Gastroesophageal sphincter (tissue), 3 donors: ENCODE measurements around the gene SAMD4A.

ENCODE experiments used
- EP300 ChIP-seq: sonication (generic); formaldehyde crosslinking; IDR thresholded peaks from one replicate; pipeline ENCODE4 v1.6.1; 2017; ENCODE audit warnings: antibody characterized with exemption, mild to moderate bottlenecking
- POLR2A ChIP-seq, 2 donors: fragments of 450-650 bp; IDR thresholded peaks; one replicate each; pipeline ENCODE4 v1.6.1; 2017; ENCODE audit warnings: antibody characterized with exemption in 2 of 2, mild to moderate bottlenecking in 2 of 2, moderate library complexity in 1 of 2
- POLR2AphosphoS5 ChIP-seq: sonication (generic); formaldehyde crosslinking; IDR thresholded peaks from one replicate; pipeline ENCODE4 v1.6.1; 2017; ENCODE audit warnings: antibody characterized with exemption
- TF ChIP-seq, protein P1 (sequence below), 4 experiments: fragments of 200-600 bp in 2 of 4; fragments of 450-650 bp in 2 of 4; sonication (generic) in 1 of 4; IDR thresholded peaks; one replicate each; pipeline ENCODE4 v1.5.1; 2017 to 2019; ENCODE audit warnings: antibody characterized with exemption in 4 of 4, mild to moderate bottlenecking in 2 of 4, moderate library complexity in 2 of 4

DNA sequence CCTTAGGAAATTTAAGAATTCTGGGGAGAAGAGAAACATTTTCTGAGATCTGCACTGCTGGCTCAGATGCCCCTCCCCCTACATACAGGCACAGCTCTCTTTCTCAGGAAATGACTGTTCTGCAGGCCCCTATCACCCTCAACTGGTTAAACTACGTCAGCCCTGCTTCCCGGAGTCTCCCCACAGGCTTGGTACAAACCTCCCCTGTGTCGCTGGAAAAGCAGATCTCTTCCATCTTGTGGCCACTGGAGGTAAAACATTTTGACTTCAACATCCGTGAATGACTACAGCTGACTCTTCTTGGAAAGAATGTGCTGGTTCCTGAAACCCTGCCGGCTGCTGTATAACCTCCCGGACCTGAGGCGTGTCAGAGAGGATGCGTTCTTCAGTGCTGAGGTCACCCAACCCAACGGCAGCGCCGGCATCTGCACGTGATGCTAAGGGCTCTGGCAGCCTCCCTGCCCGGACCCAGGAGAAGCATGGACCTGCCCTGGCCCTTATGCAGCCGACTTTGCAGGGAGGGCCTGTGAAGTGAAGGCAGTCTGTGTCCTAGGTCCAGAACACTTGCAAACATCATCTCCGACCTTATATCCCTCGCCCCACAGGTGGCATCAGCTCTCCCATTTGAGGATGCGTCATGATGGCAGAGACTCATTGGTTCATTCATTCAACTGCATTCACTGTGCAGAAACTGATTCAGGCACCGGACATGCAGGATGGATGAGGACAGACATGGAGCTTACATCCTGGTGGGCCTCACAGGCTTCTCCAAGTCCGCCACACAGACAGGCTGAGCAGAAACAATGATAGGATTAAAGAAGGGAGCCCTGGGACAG is 206.5 kb downstream of the SAMD4A start:
- TF ChIP-seq, protein P1, sequence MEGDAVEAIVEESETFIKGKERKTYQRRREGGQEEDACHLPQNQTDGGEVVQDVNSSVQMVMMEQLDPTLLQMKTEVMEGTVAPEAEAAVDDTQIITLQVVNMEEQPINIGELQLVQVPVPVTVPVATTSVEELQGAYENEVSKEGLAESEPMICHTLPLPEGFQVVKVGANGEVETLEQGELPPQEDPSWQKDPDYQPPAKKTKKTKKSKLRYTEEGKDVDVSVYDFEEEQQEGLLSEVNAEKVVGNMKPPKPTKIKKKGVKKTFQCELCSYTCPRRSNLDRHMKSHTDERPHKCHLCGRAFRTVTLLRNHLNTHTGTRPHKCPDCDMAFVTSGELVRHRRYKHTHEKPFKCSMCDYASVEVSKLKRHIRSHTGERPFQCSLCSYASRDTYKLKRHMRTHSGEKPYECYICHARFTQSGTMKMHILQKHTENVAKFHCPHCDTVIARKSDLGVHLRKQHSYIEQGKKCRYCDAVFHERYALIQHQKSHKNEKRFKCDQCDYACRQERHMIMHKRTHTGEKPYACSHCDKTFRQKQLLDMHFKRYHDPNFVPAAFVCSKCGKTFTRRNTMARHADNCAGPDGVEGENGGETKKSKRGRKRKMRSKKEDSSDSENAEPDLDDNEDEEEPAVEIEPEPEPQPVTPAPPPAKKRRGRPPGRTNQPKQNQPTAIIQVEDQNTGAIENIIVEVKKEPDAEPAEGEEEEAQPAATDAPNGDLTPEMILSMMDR (IDR thresholded peaks at IDR 0.05), result peak; percentile 40 to 94 (median 86)
- TF ChIP-seq POLR2A (IDR thresholded peaks at IDR 0.05) (no peak), EP300 (no peak), POLR2AphosphoS5 (peak; percentile 96)
